Osteoblast (primary cell): ENCODE results near the gene GREB1L. TPM values are rescaled to one million over a fixed set of nuclear protein-coding genes. Genes with fewer than 3 reads are reported as not detected.

Experiments used
- DNase-seq: peaks from one replicate; pipeline ENCODE4 v3.0.0; 2011; ENCODE audit warnings: low spot score, mixed read lengths; ENCODE audit not compliant: insufficient read length; ENCODE audit errors: missing footprints
- H2AFZ ChIP-seq: 2 replicates; pipeline ENCODE4 v1.6.0; 2011; ENCODE audit warnings: mild to moderate bottlenecking, low read length
- H3K27ac ChIP-seq: 2 replicates; pipeline ENCODE4 v1.5.1; 2011; ENCODE audit warnings: mild to moderate bottlenecking, low read depth, low read length, moderate library complexity
- H3K27me3 ChIP-seq: 2 replicates; pipeline ENCODE4 v1.6.0; 2012; ENCODE audit warnings: mild to moderate bottlenecking, control low read depth, inconsistent platforms, low read length, moderate library complexity; ENCODE audit not compliant: insufficient read depth
- H3K36me3 ChIP-seq: 2 replicates; pipeline ENCODE4 v1.5.1; 2011; ENCODE audit warnings: mild to moderate bottlenecking, low read length, control low read depth, moderate library complexity; ENCODE audit not compliant: insufficient read depth
- H3K4me1 ChIP-seq: 2 replicates; pipeline ENCODE4 v1.5.1; 2011; ENCODE audit warnings: mild to moderate bottlenecking, low read length, control low read depth, moderate library complexity; ENCODE audit not compliant: insufficient read depth
- H3K4me2 ChIP-seq: 2 replicates; pipeline ENCODE4 v1.6.0; 2011; ENCODE audit warnings: mild to moderate bottlenecking, low read length; ENCODE audit not compliant: insufficient read depth
- H3K4me3 ChIP-seq: fragments of 200-600 bp; sonication (generic); 3 replicates; pipeline ENCODE4 v1.5.1; 2012; ENCODE audit warnings: mild to moderate bottlenecking, low read length, inconsistent platforms; ENCODE audit not compliant: insufficient read depth
- H3K79me2 ChIP-seq: 2 replicates; pipeline ENCODE4 v1.6.0; 2012; ENCODE audit warnings: mild to moderate bottlenecking, low read length, control low read depth, inconsistent platforms; ENCODE audit not compliant: insufficient read depth
- H3K9me3 ChIP-seq: 2 replicates; pipeline ENCODE4 v1.5.1; 2011; ENCODE audit warnings: low read depth, low read length, control low read depth
- H4K20me1 ChIP-seq: 2 replicates; pipeline ENCODE4 v1.6.0; 2012; ENCODE audit warnings: mild to moderate bottlenecking, low read length, control low read depth; ENCODE audit not compliant: insufficient read depth
- small RNA-seq: library from RNA; depleted of rRNA; stranded (forward); fragments of <200 nt; gene quantifications from one replicate; pipeline ENCODE3, GENCODE V24; 2012
- total RNA-seq: library from RNA; depleted of rRNA; stranded (reverse); fragments of >200 nt; gene quantifications from 2 replicates; pipeline ENCODE4 v1.2.3, GENCODE V29; 2012
- TF ChIP-seq, protein P1 (sequence below): IDR thresholded peaks from 2 replicates; pipeline ENCODE4 v1.5.1; 2011; ENCODE audit warnings: mild to moderate bottlenecking, low read depth, low read length, moderate library complexity; ENCODE audit errors: extremely low read depth

Gene GREB1L
- total RNA-seq, 1 donor: 0.36 TPM

GRCh38 chr18:21550510-21550970 is 308.5 kb downstream of the GREB1L start:
- no peak overlapping the region for H3K4me2 ChIP-seq
- TF ChIP-seq, protein P1, sequence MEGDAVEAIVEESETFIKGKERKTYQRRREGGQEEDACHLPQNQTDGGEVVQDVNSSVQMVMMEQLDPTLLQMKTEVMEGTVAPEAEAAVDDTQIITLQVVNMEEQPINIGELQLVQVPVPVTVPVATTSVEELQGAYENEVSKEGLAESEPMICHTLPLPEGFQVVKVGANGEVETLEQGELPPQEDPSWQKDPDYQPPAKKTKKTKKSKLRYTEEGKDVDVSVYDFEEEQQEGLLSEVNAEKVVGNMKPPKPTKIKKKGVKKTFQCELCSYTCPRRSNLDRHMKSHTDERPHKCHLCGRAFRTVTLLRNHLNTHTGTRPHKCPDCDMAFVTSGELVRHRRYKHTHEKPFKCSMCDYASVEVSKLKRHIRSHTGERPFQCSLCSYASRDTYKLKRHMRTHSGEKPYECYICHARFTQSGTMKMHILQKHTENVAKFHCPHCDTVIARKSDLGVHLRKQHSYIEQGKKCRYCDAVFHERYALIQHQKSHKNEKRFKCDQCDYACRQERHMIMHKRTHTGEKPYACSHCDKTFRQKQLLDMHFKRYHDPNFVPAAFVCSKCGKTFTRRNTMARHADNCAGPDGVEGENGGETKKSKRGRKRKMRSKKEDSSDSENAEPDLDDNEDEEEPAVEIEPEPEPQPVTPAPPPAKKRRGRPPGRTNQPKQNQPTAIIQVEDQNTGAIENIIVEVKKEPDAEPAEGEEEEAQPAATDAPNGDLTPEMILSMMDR: no peak

GRCh38 chr18:21557607-21558253 is 315.7 kb downstream of the GREB1L start:
- Histone ChIP-seq H3K27me3 (no peaks in the 10 kb centered on the region), H2AFZ (no peak overlapping the region), H3K36me3 (peaks cover 24% of the 10 kb centered on the region), H3K27ac (no peak overlapping the region), H3K4me2 (no peak overlapping the region), H3K79me2 (no peaks in the 10 kb centered on the region), H3K9me3 (no peaks in the 10 kb centered on the region), H3K4me1 (no peaks in the 10 kb centered on the region), H4K20me1 (no peaks in the 10 kb centered on the region), H3K4me3 (no peak overlapping the region)
- no peak for DNase-seq
- TF ChIP-seq, protein P1: no peak

More at GRCh38 chr18:21550510-21550970, 308.5 kb downstream of the GREB1L start:
- Histone ChIP-seq H3K4me3 (no peak overlapping the region), H3K4me1 (no peaks in the 10 kb centered on the region), H3K36me3 (peaks cover 4% of the 10 kb centered on the region), H3K9me3 (no peaks in the 10 kb centered on the region), H3K27me3 (no peaks in the 10 kb centered on the region), H4K20me1 (no peaks in the 10 kb centered on the region), H3K79me2 (no peaks in the 10 kb centered on the region), H3K27ac (no peak overlapping the region), H2AFZ (no peak overlapping the region)
- DNase-seq: no peak

GRCh38 chr18:21559195-21559594 is 317.2 kb downstream of the GREB1L start:
- H3K4me1 ChIP-seq: no peaks in the 10 kb centered on the region
- H3K27ac ChIP-seq: no peak overlapping the region
- peaks cover 28% of the 10 kb centered on the region for H3K36me3 ChIP-seq
- TF ChIP-seq, protein P1: no peak
- no peak overlapping the region for H3K4me2 ChIP-seq
- no peak for DNase-seq
- H3K27me3 ChIP-seq: no peaks in the 10 kb centered on the region
- H3K9me3 ChIP-seq: no peaks in the 10 kb centered on the region
- no peak overlapping the region for H3K4me3 ChIP-seq
- H2AFZ ChIP-seq: no peak overlapping the region
- H4K20me1 ChIP-seq: no peaks in the 10 kb centered on the region
- H3K79me2 ChIP-seq: no peaks in the 10 kb centered on the region

DNA sequence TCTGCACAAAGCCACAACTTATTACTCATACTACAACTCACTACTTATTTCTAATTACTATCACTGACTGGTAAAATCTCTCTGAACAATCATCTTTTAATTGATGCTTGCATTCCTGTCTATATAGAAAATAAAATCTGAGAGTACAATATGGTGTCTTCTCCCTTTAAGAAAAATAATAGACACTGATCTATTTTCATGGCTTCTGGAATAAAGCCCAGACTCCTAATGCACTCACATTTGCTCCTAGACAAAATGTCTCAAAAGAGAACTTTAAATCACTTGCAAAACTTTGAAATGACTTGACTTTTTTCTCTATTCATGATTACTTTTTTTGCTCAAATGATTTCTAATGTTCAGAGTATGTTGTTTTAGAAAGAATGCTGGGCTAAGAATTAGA is 329.7 kb downstream of the GREB1L start:
- no peak for DNase-seq
- Histone ChIP-seq H2AFZ (no peak overlapping the region), H4K20me1 (peaks cover 2% of the 10 kb centered on the region), H3K4me2 (no peak overlapping the region), H3K4me3 (no peak overlapping the region), H3K79me2 (peaks cover 2% of the 10 kb centered on the region), H3K4me1 (peaks cover 5% of the 10 kb centered on the region), H3K27ac (peak overlapping the region; percentile 25), H3K9me3 (no peaks in the 10 kb centered on the region), H3K27me3 (no peaks in the 10 kb centered on the region), H3K36me3 (peaks cover 22% of the 10 kb centered on the region)
- TF ChIP-seq, protein P1: no peak

Small RNA genes lying within 50 kb of the gene (small RNA-seq; reads per million reads assigned to genes)
- gene RF00603: not detected

Other genes starting within 250 kb of the GREB1L start
- gene ROCK1, start 130.4 kb upstream of the GREB1L start, total RNA-seq: 42.7 and 56.0 TPM in 2 replicates